HG03520 (cell line): ENCODE results near the gene MYO16.
"Not testable (repeated sequence)": the region's sequence is repeated elsewhere in the genome, so short reads cannot be mapped to it uniquely, and the experiment has no call there.

Source experiments
- ATAC-seq: cut with Tn5 transposase; IDR thresholded peaks from one replicate; pipeline ENCODE4 v1.9.1; 2021; ENCODE audit warnings: mild to moderate bottlenecking, moderate library complexity; ENCODE audit not compliant: unreplicated experiment

The MYO16 gene

DNA sequence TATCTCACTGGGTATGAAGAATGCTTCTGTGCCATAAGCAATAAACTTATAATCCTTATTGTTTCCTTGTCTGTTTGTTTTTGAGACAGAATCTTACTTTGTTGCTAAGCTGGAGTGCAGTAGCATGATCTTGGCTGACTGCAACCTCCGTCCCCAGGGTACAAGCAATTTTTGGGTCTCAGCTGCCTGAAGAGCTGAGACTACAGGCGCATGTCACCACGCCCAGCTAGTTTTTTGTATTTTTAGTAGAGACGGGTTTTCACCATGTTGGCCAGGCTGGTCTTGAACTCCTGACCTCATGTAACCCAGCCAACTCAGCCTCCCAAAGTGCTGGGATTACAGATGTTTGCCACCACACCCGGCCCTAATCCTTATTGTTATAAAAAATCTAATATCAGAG is 112.5 kb downstream of the MYO16 start:
- ATAC-seq: no peak

DNA sequence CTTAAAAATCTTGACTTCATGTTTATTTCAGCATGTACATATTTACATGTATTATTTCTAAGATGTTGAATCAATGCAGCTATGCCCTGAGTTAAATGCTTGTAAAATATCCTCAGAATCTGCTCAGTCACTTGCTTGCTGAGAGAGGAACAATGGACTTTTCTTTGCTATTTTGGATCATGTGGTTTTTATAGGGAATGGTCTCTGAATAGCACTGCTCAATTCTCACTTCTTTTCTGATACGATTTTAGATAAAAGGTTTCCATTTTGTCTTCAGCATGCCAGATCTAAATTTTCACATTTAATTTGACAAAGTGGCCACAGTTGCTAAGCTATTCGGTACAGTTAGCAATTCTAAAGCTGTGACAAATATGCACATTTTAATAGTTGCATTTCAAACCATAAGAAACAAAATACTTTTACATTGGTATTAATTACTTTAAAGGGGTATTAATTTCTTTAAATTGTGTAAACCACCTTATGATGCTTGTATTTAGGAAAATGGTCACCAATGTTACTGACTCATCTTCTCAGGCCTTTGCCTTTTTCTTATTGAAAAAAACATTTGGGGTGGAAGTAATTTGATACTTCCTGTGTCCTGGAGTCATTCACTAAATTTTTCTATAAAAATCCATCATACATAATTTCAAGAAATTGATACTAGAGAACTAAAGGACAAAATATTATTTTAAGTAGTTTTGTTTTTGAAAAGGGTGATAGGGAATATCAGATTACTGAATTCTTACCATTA is 113.5 kb downstream of the MYO16 start:
- no peak for ATAC-seq

DNA sequence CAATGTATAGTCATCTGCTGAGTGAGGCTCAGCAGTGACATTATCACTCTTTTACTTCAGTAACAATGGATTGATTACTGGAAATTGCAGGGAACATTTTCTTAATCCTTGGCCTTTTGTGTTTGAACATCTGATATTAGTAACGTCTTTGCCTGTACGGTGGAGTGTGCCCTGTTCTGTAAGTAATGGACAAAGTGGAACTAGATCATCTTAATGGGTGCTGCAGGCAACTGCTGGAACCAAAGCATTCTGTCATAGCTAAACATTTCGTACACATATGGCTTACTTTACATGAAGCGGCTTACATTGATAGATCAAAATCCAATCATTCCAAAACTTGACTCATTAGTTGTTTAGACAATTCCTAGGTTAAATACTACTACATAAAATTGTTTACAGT is 114.1 kb downstream of the MYO16 start:
- no peak for ATAC-seq

DNA sequence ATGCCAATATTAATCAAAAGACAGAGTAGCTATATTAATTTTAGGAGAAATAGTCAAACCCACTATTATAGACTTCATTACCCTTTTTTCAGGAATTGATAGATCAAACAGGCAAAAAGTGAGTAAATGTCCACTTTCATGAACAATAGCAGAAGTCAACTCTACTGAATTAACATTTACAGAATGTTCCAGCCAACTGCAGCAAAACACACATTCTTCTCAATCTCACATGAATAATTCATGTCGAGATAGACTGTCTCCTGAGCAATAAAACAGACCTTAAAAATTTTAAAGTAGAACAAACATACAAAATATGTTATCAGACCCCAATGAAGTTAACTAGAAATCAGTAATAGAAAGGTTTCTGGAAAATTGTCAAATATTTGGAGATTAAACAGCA is 118.4 kb downstream of the MYO16 start:
- ATAC-seq: no peak

DNA sequence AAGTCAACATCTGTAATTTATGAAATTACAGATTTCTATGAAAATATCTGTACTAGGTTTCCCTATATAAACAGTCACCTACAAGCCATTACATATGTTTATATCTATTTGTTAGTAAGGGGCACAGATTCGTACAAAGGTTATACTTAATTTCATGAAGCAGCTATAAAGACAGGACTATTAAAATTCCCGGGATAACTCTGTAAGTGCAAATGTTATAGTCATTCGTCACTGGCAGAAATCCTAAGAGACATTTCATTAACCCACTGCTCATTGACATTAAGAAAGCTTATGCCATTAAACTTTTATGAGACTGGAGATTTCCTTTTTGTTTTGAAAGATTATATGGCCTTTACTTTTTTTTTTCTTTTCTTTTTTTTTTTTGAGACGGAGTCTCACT is 122.9 kb downstream of the MYO16 start:
- no peak for ATAC-seq

DNA sequence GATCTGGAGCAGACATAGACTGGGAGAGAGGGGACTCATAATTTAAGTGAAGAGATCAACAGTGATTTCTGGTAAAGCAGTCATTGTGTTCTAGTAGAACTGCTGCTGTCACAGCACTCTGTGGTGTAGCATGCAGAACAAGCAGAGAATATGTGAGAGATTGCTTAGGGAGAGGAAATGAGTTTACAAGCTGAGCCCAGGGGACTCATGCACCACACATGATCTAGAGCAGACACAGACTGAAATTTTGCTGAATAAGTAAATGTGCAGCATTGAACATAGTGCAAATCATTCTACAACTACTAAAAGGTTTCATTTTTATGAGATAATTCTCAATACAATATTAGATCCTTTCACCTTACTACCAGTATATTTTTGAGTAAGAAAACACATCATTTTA is 125.7 kb downstream of the MYO16 start:
- no peak for ATAC-seq

DNA sequence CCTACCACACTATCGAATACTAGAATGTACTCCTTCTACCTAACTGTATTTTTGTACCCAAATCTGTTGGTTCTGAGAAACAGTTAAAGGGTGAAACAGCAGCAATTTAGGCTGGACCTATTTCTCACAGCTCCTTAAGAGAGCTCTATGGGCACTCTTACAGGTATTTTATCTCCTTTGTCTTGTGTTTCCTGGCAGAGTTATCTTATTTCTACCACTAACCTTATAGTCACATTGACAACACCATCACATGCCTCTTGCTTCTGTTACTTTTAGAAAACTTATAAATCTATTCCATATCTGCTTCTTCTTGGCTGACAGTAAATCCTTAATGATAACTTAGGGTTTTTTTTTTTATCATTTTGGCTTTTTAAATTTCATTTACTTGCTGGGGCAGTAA is 130.7 kb downstream of the MYO16 start:
- ATAC-seq: no peak

DNA sequence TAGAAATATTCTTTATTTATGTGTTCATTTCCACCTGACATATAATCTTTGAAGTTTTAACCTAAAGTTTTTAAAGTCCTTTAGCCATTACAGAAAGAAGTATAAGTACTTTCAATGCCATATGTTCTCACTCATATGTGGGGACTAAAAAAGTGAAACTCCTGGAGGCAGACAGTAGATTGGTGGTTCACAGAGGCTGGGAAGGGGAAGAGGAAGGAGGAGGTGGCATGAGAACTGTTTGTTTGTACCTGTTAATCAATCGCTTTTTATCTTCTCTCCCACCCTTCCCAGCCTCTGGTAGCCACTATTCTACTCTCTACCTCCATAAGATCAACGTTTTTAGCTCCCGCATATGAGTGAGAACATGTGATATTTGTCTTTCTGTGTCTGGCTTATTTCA is 131.1 kb downstream of the MYO16 start:
- ATAC-seq: no peak

DNA sequence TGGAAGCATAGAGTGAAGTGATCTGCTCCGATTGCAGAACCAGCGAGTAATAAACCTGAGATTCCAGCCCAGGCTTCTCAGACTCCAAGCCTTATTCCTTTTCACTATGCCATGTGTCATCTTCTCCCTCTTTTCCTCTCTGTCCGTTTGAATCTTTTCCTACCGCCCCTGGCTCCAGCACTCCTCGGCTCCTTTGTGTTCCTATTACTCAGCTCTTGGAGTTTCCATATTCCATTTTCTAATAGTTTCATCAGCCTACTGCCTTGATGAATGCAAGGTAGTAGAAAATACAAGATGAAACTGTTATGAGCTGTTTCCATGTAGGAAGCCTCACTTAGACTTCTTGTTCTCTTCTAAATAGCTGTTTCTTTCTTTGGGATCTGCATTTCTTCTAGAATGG is 138.6 kb downstream of the MYO16 start:
- ATAC-seq: no peak

DNA sequence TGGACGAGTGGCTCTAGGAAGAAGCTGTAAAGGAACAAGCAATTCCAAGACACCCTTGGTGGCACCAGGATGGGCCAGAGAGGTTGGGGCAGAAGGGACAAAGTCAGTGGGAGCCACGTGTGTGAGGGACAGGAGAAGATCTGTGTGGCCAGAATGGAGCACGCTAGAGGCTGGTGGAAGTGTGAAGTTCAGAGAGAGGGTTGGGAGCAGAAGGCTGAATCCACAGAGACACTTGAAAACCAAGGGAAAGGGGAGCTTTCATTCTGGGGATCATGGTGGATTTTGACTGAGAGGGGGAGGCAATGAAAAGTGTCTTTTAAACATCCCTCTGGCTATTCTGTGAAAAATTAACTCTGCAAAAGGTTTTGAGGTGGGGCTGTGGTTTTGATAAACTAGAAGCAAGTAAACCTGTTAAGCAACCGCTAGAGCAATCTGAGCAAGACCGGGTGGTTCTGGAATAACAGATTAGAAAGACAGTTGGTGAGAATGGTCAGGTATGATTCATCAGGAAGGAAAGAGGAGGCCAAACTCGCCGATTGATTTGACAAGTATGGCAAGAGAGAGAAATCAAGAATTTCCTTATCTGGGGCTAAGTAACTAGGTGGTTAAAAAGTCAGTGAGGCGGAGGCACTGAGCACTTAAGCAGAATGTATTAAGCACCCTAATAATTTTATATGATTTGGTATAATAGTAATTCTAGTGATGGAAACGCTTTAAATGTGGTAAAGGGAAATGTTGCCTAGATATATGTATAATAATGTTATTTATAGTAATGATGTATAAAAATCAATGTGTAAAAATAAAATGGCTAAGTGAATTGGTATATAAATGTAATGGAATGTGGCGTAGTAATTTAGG is 140.0 kb downstream of the MYO16 start:
- ATAC-seq: no peak

DNA sequence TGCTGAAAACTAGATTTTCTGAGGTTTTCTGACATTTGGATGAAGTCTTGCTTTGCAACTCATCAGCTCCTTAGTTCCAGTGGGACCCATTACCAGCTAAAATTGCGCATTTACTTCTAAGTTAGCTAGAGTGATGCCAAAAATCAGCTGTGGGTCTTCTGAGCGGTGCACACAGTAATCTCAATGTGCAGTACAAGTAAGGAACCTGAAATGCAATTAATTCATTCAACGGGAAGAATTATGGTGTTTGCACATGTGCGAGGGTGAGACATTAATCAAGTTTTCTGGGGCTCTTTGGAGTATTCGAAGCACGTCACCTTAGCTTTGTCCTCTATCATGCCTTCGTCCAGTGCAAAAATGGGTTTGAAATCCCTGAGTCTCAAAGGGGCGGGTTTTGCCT is 146.2 kb downstream of the MYO16 start:
- no peak for ATAC-seq

DNA sequence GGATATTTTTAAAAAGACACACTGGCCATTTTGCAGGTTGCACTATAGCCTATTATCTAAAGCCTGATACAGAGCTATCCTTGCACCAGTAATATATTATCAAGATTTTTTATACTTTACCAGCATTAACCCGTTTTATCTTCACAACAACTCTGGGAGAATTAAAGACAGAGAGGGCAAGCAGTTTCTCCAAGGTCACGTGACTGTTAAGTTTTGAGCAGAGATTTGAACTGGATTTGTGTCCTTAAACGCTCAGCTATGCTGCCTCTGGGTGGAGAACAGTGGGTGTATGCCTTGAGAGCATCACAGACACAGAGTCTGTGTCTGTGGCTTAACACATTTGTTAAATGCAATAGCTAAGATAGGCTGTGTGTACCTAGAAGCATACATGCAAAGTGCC is 147.2 kb downstream of the MYO16 start:
- ATAC-seq: no peak

DNA sequence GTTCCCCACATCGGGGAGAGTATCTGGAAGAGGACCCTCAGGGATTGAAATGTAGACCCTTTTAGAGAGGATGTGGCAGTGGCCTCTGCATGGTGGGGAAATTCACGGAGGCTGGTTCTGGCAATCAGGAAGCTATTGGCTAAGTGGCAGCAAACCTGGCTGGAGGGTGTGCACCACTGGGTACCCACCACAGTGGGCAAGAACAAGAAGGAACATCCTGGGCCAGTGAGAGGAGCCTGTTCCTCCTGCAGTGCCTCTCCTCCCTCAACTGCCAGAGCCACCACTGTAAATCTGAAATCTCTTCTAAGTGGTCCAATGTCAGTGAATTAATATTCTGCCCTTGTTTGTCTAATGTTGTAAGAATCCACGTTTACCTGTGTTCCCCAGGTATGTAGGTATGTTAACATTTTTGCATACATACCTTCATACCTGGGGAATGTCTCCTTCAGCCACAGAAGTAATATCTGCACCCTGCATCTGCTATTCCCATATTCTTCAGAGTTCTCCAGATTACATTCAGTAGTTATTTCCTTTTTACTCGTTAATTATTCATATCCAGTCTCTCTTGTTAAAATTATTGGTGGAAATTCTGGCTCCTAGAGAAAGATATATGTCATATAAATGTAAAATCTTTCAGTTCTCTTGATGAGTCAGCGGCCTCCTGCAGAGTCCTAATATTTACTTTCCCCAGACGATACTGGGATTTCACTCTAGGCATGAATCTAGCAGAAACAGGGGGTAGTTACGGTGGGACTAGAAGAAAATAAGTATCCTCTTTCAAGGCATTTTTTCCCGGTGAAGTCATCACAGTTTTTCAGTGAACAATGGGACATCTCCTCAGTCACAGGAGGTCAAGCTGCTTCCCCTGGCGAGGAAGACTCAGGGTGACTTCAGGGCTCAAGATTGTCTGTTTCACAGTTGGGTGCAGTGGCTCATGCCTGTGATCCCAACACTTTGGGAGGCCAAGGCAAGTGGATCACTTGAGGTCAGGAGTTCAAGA is 148.3 kb downstream of the MYO16 start:
- no peak for ATAC-seq

DNA sequence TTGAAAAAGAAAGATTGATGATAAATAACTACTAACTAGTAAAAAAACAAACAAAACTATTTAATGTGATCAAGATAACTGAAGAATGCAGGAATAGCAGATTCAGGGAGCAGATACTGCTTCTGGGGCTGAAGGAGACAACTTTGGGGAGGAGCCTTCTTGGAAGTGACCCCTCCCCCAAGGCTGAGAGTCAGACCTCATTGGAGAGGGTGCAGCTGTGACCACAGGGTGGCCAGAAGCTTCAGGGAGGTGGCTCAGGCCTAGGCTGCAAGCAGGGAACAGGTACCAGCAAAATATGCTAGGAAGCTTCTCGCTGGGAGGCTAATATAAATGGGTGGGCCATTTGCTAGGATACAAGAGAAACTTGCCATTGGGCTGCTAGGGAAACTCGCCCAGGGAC is 149.9 kb downstream of the MYO16 start:
- no peak for ATAC-seq

DNA sequence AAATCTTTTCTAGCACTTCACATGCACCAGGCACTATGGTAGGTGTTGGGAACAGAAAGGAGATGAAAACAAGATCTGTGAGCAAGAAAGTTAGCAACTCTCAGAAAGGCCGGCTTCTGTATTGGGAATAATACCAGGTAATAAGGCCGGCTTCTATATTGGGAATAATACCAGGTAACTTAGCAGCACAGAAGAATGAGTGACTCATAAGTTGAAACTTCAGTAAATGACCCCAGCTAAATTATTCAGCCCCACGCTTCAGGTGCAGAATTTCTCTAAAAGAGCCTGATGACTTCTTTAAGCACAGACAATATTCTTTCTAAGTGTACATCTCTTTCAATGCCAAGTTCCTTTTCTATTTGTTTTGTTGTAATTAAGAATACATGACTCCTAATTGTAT is 151.3 kb downstream of the MYO16 start:
- no peak for ATAC-seq

DNA sequence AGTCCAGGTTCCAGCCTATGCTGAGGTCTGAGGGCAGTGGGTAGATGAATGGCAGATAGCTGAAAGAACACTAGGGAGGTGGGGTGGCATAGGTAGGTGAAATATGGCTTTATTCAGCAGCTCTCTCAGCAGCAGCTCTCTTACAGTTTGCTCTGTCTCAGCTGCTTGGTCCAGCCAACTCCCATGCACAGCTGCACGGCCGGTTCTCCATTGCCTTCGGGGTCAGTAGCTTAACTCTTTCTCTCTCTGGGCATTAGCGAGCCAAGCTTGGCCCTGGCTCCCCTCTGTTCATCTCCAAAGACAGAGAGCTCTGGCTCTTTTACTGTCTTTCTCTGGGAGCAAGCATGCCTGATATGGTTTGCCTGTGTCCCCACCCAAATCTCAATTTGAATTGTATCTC is 151.9 kb downstream of the MYO16 start:
- ATAC-seq: no peak

DNA sequence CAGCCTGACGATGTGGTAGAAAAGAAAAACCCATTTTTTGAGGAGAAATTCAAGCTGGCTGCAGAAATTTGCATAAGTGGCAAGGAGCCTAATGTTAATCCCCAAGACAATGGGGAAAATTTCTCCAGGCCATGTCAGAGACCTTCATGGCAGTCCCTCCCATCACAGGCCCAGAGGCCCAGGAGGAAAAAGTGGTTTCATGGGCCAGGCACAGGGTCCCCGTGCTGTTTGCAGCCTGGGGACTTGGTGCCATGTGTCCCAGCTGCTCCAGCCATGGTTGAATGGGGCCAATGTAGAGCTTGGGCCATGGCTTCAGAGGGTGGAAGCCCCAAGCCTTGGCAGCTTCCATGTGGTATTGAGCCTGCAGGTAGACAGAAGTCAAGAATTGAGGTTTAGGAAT is 153.1 kb downstream of the MYO16 start:
- not testable (repeated sequence) for ATAC-seq

DNA sequence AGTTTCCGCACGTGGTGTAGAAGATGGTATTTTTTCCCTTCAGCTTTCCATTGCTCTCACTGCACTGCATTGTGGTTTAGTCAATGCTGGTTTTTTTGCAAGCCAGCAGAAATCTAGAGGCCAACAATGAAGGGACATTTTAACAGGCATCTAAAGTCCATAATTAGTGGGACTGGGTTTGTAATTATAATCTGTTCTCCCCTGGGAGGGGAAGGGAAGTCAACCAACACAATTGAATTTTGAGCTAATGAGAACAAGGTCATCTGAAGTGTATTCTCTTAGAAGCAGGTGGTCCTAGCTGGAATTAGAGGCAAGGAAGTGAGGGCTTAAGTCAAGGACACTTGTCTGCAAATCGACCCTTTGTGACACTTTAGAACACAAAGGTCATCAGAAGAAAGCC is 156.4 kb downstream of the MYO16 start:
- no peak for ATAC-seq

DNA sequence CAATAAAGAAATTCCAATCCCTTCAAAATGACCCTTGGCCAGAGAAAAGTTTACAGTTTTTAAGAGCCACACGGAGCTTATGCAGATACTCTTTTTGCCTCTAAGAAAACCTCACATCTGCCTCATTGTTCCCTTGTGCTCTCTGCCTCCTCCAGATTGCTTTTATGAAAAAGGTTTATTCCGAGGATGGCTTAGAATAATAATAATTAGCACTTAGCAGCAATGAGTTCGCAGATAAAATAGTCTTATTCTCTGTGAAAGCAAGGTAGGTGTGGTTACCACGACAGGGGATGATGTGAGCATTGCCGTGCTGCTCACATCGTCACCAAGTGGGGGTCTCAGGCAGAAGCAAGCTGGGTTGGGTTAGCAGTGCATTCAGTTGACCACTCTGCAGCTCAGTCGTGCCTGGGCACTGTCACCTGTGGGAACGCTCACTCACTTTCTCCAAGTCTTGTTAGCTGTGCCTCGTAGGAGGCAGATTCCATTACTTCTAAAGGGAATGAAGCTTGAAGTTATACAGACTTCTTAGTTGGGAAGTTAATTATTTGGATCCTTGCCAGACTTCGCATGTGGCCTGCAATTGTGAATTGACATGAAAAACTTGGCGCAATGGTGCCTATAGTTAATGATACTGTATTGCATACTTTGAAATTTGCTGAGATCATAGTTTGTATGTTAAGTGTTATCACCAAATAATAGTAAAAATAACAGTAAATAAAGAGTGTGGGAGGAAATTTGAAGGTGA is 157.2 kb downstream of the MYO16 start:
- ATAC-seq: no peak

DNA sequence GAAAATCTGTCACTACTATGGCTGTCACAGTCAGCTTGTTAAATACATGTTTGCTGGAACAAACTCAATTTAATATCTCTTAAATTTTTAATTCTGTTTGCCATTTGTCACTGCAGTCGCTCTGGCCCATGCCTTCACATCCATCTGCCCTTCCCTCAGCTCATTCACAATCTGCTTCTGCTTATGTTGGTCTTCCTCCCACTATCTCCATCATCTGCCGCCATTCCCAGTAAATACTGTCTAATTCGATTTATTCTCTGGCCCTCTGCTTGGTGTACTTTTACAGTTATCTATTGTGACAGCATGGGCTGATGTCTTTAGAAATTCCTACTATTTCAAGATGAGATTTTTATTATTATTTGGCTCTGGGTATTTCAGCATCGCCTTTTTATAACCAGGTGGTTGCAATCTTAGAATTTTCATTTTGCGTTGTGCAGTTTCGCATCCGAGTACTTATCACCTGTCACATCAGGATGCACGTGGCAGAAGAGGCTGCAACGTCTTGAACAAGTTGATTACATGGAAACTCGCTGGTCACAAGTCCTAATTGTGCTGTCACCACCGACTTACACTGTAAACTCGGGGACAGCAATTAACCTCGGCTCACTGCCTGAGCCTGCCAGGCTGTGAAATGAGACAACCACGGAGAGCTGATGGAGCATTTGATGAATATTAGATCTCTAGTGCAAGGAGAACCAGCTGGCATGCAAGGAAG is 158.4 kb downstream of the MYO16 start:
- no peak for ATAC-seq
